Stimulated activated CD4-positive, alpha-beta T cell treated with anti-CD3 and anti-CD28 coated beads, Interleukin-12 subunit alpha, Interleukin-12 subunit beta, amount 100 ng/mL, for 4 hours (primary cell): ENCODE data around the gene CHST14.
A peak's percentile ranks its signal among the peaks of the same experiment; 100 is the strongest.

Source experiments
- DNase-seq: peaks from one replicate; pipeline ENCODE4 v3.0.0-alpha.2; 2020

The CHST14 gene

DNA sequence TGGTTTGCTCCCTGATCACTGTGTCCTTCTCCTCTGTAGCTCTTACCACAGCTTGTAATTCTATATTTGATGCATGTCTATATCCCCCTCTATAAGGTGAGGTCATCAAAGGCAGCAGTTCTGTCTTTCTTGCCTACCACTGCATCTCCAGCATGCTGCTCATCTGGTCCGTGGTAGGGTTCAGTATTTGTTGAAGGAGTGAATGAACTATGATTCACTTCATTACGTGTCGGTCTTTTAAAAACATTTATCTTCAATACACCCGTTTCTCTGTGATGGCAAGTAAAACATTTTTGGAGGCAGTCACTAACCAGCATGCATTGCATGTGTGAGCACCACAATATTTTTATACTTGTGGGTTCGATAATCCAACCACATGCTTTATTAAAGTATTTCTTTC is 27.6 kb downstream of the CHST14 start:
- no peak for DNase-seq

GRCh38 chr15:40498891-40499290 is 28.1 kb downstream of the CHST14 start:
- no peak for DNase-seq

DNA sequence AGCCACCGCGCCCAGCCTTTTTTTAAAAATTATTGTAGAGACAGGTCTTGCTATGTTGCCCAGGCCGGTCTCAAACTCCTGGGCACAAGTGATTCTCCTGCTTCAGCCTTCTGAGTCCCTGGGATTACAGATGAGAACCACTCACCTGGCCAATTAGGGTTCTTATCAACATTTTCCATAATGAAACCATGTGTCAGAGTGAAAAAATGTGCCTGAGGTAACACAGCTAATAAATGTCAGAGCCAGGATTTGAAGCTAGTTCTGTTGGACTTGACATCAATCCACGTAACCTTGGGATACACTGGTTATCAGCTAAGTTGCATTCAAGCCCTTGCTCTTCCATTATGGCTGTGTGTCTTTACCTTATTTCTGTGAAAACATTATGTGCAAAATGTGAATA is 29.1 kb downstream of the CHST14 start:
- no peak for DNase-seq

DNA sequence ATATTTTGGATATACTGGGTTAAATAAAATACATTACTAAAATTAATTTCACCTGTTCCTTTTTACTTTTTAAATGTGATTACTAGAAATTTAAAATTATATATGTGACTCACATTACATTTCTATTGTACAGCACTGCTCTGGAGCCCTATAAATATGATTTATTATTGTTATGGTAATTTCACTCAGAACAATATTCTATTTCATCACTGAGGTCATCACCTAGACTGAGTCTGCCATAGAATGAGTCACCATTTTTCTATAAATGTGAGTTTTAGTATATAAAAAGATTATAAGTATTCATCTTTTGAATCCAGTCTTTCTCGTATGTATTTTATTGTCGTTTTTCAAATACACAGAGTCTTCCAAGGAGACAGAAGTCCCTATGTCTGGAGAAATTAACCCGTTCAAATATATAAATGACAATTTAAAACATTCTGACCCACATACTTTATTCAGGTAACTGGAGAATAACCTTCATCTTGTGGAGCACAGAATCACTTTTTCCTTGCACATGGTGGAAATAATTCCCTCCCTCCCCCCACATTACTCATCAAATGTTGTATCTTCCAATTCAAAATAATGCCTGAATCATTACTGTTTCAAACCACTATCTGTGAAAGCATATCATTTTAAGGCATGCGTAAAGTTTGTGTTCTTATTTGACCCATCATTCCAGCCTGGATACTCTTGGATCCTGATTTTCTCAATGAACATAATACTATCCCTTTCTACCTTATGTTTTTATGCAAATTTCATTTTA is 30.0 kb downstream of the CHST14 start:
- no peak for DNase-seq

DNA sequence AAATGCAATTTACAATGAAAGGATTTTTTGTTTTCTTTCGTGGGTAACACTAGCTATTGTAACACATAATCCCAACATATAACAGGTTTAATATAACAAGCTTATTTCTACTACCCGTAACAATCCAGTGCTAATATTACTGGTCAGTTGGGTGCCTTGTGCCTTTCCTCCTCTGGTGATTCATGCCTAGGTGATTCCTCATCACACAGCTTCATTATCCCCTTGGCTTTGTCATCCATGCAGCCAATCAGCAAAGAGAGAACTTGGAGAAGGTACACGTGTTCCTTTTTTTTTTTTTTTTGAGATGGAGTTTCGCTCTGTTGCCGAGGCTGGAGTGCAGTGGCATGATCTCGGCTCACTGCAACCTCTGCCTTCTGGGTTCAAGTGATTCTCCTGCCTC is 30.7 kb downstream of the CHST14 start:
- no peak for DNase-seq

- DNase-seq: peak; percentile 59
Measured at GRCh38 chr15:40506964-40507571, 36.3 kb downstream of the CHST14 start.

DNA sequence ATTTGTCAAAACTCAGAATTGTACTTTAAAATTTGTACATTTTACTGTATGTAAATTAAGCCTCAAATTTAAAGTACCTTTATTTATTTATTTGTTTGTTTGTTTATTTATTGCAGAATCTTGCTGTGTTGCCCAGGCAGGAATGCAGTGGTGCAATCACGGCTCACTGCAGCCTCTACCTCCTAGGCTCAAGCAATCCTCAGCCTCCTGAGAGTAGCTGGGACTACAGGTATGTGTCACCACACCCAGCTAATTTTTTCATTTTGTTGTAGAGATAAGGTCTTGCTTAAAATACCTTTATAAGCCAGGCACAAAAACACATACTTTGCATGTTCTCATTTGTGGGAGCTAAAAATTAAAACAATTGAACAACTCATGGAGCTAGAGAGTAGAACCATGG is 37.4 kb downstream of the CHST14 start:
- no peak for DNase-seq

DNA sequence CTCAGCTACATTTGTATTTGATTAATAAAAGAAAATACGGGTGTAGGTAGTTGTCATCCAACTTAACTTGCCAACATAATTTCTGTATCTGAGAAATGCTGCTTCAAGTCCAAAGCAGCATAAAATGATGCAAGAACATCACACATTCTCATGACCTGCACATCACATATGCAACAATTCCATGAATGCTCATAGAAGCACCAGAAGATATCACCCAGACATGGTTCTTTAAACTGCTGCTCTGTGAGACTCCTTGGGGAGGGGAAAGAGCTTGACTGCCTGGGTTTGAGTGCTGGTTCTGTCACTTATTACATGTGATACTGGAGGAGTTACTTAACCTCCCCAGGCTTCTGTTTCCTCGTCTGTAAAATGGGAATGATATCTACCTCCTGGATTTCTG is 39.4 kb downstream of the CHST14 start:
- DNase-seq: no peak

DNA sequence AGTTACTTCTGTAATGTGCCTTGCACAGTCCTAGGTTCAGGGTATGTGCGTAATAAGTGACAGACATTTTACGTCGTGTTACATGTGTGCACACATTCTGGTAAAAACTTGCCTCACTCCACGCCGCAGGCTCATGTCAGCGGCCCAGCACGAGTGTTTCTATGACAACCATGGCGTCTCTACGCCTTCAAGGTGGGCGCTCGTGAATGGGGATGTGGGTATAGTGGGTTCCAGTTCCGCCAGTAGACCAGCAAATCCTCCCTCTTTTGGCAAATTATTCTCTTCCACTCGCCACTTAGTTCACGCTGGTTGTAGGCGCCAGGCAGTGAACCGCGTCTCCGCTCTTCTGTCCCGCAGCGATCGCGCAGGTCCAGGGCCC is 40.3 kb downstream of the CHST14 start:
- DNase-seq: no peak

DNA sequence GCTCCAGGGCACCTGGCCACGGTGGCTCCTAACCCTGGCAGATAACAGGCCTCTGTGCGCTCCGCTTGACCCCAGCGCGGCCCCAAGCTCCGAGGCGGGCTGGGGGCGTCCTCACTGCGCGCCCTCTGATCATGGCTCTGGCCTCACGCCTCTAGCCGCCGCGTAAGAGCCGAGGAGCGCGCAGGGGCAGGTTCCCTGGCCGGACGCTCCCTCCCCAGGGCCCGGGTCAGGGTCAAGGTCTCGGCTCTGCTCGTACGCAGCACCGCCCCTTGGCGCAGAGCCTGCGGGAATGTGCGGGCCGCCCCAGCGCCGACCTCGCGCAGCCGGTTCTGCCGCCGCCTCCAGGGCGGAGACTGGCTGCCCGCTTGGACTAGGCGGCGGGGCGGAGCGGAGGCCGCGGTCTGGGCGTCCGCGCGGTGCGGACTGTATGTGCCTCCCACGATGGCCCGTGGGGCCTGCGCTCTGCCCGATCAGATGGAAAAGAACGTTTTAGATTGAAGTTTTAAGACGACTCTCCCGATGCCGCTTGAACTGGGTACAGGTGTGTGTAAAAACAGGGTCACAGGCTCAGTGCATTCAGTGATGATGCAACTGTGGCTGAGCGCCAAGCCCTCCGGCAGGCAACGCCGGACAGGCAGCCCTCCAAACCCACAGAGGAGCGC is 40.8 kb downstream of the CHST14 start:
- DNase-seq: no peak

- DNase-seq: no peak
Measured at GRCh38 chr15:40512440-40512839, 41.7 kb downstream of the CHST14 start.

- DNase-seq: no peak
Measured at GRCh38 chr15:40513609-40514008, 42.8 kb downstream of the CHST14 start.

DNA sequence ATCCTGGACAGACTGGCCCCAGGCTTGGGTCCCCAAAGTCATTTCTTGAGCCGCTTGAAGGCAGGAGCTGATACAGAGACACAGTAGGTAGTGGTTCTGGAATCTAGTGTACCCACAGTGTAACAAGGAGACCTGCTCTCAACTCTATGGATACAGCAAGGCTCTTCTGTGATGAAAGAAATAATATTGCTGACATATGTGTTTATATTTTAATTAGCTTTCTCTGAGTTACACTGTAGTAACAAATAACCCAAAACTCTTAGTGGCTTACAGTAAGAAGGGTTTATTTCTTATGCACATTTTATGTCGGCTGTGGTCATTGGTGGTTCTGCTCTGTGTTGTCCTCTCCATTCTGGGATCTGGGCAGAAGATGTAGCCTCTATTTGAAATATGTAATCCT is 45.5 kb downstream of the CHST14 start:
- no peak for DNase-seq
